ENCODE data around the gene SIRT7. TPM values are rescaled to one million over a fixed set of nuclear protein-coding genes. Genes with fewer than 3 reads are reported as not detected.
"Not testable (repeated sequence)": the region's sequence is repeated elsewhere in the genome, so short reads cannot be mapped to it uniquely, and the experiment has no call there.

Gene SIRT7
- total and polyA plus RNA-seq, 9 donors: 3.4 to 17.7 (median 15.2) TPM

GRCh38 chr17:81955058-81955681, 37.2 kb upstream of the SIRT7 start:
- Histone ChIP-seq H3K9me3 (no peaks in the 10 kb centered on the region), H3K36me3 (no peaks in the 10 kb centered on the region), H3K4me1 (ENCODE audit: insufficient read depth) (no peaks in the 10 kb centered on the region), H3K27me3 (no peaks in the 10 kb centered on the region), H3K4me3 (no peak overlapping the region), H3K27ac (no peak overlapping the region)
- WGBS, 3 donors: 82 to 88% (median 83%) methylated on average over 25 to 26 of the region's 26 CpGs
- DNase-seq: no peak
- TF ChIP-seq POLR2A (IDR thresholded peaks at IDR 0.05) (no peak), EP300 (IDR thresholded peaks at IDR 0.05) (no peak)
- TF ChIP-seq, protein P1, sequence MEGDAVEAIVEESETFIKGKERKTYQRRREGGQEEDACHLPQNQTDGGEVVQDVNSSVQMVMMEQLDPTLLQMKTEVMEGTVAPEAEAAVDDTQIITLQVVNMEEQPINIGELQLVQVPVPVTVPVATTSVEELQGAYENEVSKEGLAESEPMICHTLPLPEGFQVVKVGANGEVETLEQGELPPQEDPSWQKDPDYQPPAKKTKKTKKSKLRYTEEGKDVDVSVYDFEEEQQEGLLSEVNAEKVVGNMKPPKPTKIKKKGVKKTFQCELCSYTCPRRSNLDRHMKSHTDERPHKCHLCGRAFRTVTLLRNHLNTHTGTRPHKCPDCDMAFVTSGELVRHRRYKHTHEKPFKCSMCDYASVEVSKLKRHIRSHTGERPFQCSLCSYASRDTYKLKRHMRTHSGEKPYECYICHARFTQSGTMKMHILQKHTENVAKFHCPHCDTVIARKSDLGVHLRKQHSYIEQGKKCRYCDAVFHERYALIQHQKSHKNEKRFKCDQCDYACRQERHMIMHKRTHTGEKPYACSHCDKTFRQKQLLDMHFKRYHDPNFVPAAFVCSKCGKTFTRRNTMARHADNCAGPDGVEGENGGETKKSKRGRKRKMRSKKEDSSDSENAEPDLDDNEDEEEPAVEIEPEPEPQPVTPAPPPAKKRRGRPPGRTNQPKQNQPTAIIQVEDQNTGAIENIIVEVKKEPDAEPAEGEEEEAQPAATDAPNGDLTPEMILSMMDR (IDR thresholded peaks at IDR 0.05): no peak
- intact Hi-C loops (cut with DNase I): loop anchor here in 2 of 4 donors (10.0 kb wide), 1 partner anchor 200 kb away; no protein-coding TSS in a partner anchor

GRCh38 chr17:81954131-81955057, 36.4 kb upstream of the SIRT7 start:
- Histone ChIP-seq H3K27me3 (no peaks in the 10 kb centered on the region), H3K27ac (no peak overlapping the region), H3K9me3 (no peaks in the 10 kb centered on the region), H3K4me1 (ENCODE audit: insufficient read depth) (no peaks in the 10 kb centered on the region), H3K36me3 (no peaks in the 10 kb centered on the region), H3K4me3 (no peak overlapping the region)
- no peak for DNase-seq
- TF ChIP-seq, protein P1 (IDR thresholded peaks at IDR 0.05): no peak
- no peak for TF ChIP-seq EP300 (IDR thresholded peaks at IDR 0.05)
- no peak for TF ChIP-seq POLR2A (IDR thresholded peaks at IDR 0.05)
- WGBS, 3 donors: 63 to 67% (median 65%) methylated on average over 19 of the region's 19 CpGs
- intact Hi-C loops (cut with DNase I): loop anchor here in 2 of 4 donors (10.0 kb wide), 1 partner anchor 200 kb away; no protein-coding TSS in a partner anchor

DNA sequence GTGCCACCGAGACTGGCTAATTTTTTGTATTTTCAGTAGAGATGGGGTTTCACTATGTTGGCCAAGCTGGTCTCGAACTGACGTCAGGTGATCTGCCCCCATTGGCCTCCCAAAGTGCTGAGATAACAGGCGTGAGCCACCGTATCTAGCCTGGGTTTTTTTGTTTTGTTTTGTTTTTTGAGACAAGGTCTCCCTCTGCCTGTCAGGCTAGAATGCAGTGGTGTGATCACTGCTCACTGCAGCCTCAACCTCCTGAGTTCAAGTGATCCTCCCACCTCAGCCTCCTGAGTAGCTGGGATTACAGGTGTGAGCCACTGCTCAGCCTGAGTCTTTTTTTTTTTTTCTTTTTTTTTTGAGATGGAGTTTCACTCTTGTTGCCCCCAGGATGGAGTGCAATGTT, 35.5 kb upstream of the SIRT7 start:
- 62 to 70% (median 69%) methylated on average over 5 of the region's 5 CpGs for whole genome bisulfite sequencing, 3 donors
- H3K4me3 ChIP-seq; H3K27me3 ChIP-seq; H3K27ac ChIP-seq; H3K36me3 ChIP-seq; H3K4me1 ChIP-seq (ENCODE audit: insufficient read depth); DNase-seq; H3K9me3 ChIP-seq: not testable (repeated sequence)
- intact Hi-C loops (cut with DNase I): loop anchor here in 2 of 4 donors (10.0 kb wide), 1 partner anchor 201 kb away; no protein-coding TSS in a partner anchor

DNA sequence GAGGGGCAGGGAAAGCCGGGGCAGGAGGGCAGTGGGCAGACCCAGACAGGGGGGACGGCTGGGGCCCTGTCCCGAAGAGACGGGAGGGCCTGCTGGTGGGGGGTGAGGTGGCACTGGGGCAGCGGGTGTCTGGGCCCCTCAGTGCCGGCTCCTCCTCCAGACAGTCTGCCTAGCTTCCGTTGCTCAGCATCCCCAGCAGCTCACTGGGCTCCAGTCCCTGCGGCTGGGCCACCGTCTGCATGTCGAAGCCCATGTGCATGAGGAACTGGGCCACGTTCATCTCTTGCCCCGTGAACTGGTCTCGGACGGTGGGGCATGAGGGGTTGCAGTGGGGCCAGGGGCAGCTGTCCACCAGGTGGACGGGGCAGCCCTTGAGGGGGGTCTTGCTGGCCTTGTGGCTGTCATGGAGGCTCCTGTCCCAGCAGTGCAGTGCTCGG, 34.8 kb upstream of the SIRT7 start:
- Histone ChIP-seq H3K4me1 (ENCODE audit: insufficient read depth) (no peaks in the 10 kb centered on the region), H3K4me3 (no peak overlapping the region), H3K27ac (no peak overlapping the region), H3K9me3 (no peaks in the 10 kb centered on the region), H3K36me3 (no peaks in the 10 kb centered on the region), H3K27me3 (no peaks in the 10 kb centered on the region)
- WGBS, 3 donors: 48 to 61% (median 59%) methylated on average over 13 to 16 of the region's 16 CpGs
- no peak for TF ChIP-seq EP300 (IDR thresholded peaks at IDR 0.05)
- TF ChIP-seq, protein P1 (IDR thresholded peaks at IDR 0.05): no peak
- TF ChIP-seq POLR2A (IDR thresholded peaks at IDR 0.05): no peak
- intact Hi-C loops (cut with DNase I): loop anchor here in 2 of 4 donors (10.0 kb wide), 1 partner anchor 202 kb away; no protein-coding TSS in a partner anchor
- no peak for DNase-seq

Data from ovary (tissue), 9 donors.